SU-DHL-6 (cell line): ENCODE results near the gene CXCL12.

Experiments used
- H2AFZ ChIP-seq: fragments of 200-600 bp; sonication (generic); 2 replicates; pipeline ENCODE4 v1.6.1; 2014; ENCODE audit warnings: low read depth, mild to moderate bottlenecking, moderate library complexity, mixed read lengths, antibody characterized with exemption, low read length; ENCODE audit not compliant: severe bottlenecking
- H3F3A ChIP-seq: fragments of 200-600 bp; shearing (Covaris generic); 2 replicates; pipeline ENCODE4 v1.6.0; 2016; ENCODE audit warnings: antibody characterized with exemption, mild to moderate bottlenecking; ENCODE audit not compliant: insufficient read depth
- H3K27ac ChIP-seq: fragments of 200-600 bp; sonication (generic); 2 replicates; pipeline ENCODE4 v1.5.1; 2016; ENCODE audit warnings: low read depth, mild to moderate bottlenecking, low read length, moderate library complexity, mixed read lengths
- H3K27me3 ChIP-seq: fragments of 200-600 bp; sonication (generic), shearing (Covaris generic); 2 replicates; pipeline ENCODE4 v1.6.0; 2014; ENCODE audit warnings: mild to moderate bottlenecking, low read length
- H3K36me3 ChIP-seq: fragments of 200-600 bp; sonication (generic); 2 replicates; pipeline ENCODE4 v1.6.1; 2014; ENCODE audit warnings: mild to moderate bottlenecking, low read length, mixed read lengths
- H3K4me2 ChIP-seq: fragments of 300-600, 200-600 bp; shearing (Covaris generic), sonication (generic); 2 replicates; pipeline ENCODE4 v1.6.0; 2014; ENCODE audit warnings: low read length, low read depth, mild to moderate bottlenecking; ENCODE audit not compliant: poor library complexity, severe bottlenecking
- H3K4me3 ChIP-seq: fragments of 200-600 bp; sonication (generic); 2 replicates; pipeline ENCODE4 v1.5.1; 2014; ENCODE audit warnings: antibody characterized with exemption, low read length, mild to moderate bottlenecking, mixed read lengths; ENCODE audit not compliant: insufficient read depth, poor library complexity, severe bottlenecking
- H3K79me2 ChIP-seq: fragments of 200-600 bp; sonication (generic); 2 replicates; pipeline ENCODE4 v1.6.1; 2014; ENCODE audit warnings: mild to moderate bottlenecking, low read length, moderate library complexity; ENCODE audit not compliant: insufficient read depth
- H3K9ac ChIP-seq: fragments of 200-600 bp; sonication (generic); 2 replicates; pipeline ENCODE4 v1.7.0; 2014; ENCODE audit warnings: mild to moderate bottlenecking, low read length
- H3K9me2 ChIP-seq: fragments of 200-600 bp; sonication (generic); replicated peaks from 2 replicates; pipeline ENCODE4 v1.6.1; 2014; ENCODE audit warnings: low read length; ENCODE audit not compliant: insufficient read depth
- H3K9me3 ChIP-seq: fragments of 200-600 bp; sonication (generic); 2 replicates; pipeline ENCODE4 v1.6.1; 2014; ENCODE audit warnings: low read length, mixed read lengths; ENCODE audit not compliant: insufficient read depth
- H4K20me1 ChIP-seq: fragments of 200-600 bp; sonication (generic); 2 replicates; pipeline ENCODE4 v1.6.1; 2014; ENCODE audit warnings: low read depth, mild to moderate bottlenecking, antibody characterized with exemption, low read length, moderate library complexity, mixed read lengths
- CTCF ChIP-seq: fragments of 200-600 bp; sonication (generic); IDR thresholded peaks from one replicate; pipeline ENCODE4 v1.5.1; 2017; ENCODE audit warnings: antibody characterized with exemption, mild to moderate bottlenecking, low read length, moderate library complexity; ENCODE audit not compliant: insufficient read depth, poor library complexity, severe bottlenecking
- EZH2phosphoT487 ChIP-seq: fragments of 200-600 bp; sonication (generic), shearing (Covaris generic); conservative IDR thresholded peaks from 2 replicates; pipeline ENCODE4 v1.6.1; 2018; ENCODE audit warnings: mild to moderate bottlenecking, antibody characterized with exemption, low read length, moderate library complexity, mixed read lengths

Gene CXCL12

DNA sequence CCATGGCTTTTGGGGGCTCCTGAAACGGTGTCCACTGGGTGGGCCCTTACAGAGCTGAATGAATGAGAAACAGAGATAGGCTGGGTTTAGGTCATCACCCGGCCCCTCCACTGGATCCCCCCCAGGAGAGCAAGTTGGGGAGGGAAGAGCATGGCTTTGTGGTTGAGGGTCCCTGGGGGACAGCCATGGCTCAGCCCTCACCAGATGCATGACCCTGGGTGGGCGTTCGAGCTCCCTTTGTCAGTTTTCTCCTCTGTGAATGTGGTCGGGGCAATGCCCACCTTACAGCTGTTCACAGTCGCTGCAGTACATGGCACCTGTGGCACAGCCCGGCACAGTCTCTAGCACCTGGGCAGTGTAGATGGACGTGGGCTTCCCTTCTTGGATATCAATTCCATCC is 40.6 kb upstream of the CXCL12 start:
- Histone ChIP-seq H3K9me2 (no peaks in the 10 kb centered on the region), H2AFZ (no peak overlapping the region), H3K9ac (no peak overlapping the region), H3K4me2 (no peak overlapping the region), H3K27ac (no peak overlapping the region), H3F3A (no peaks in the 10 kb centered on the region), H3K79me2 (no peaks in the 10 kb centered on the region), H3K27me3 (no peaks in the 10 kb centered on the region), H3K4me3 (no peak overlapping the region), H4K20me1 (no peaks in the 10 kb centered on the region), H3K36me3 (no peaks in the 10 kb centered on the region), H3K9me3 (no peaks in the 10 kb centered on the region)
- TF ChIP-seq EZH2phosphoT487 (no peak), CTCF (no peak)

DNA sequence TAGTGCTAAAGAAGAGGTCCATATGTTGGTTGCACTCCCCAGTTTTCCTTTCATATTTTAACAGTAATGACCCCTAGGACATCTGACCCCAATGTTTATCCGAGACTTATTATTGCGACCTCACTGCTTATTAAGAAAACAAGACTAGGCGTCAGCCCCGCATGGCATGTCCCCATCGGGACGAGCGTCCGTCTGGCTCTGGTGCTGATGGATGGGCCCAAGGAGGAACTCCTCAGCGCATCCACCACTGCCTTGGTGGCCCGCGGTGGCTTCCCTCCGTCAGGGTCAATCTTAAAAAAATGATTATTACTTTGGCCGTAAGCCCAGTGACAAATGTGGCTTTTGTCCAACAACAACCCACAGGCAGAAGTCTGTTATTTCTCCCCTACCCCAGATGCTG is 40.1 kb upstream of the CXCL12 start:
- H3K27ac ChIP-seq: no peak overlapping the region
- no peak overlapping the region for H3K4me3 ChIP-seq
- no peaks in the 10 kb centered on the region for H4K20me1 ChIP-seq
- H3K4me2 ChIP-seq: no peak overlapping the region
- no peaks in the 10 kb centered on the region for H3K79me2 ChIP-seq
- no peaks in the 10 kb centered on the region for H3F3A ChIP-seq
- no peak overlapping the region for H2AFZ ChIP-seq
- no peaks in the 10 kb centered on the region for H3K27me3 ChIP-seq
- H3K36me3 ChIP-seq: no peaks in the 10 kb centered on the region
- no peaks in the 10 kb centered on the region for H3K9me2 ChIP-seq
- H3K9ac ChIP-seq: no peak overlapping the region
- H3K9me3 ChIP-seq: no peaks in the 10 kb centered on the region
- no peak for TF ChIP-seq EZH2phosphoT487
- no peak for TF ChIP-seq CTCF

DNA sequence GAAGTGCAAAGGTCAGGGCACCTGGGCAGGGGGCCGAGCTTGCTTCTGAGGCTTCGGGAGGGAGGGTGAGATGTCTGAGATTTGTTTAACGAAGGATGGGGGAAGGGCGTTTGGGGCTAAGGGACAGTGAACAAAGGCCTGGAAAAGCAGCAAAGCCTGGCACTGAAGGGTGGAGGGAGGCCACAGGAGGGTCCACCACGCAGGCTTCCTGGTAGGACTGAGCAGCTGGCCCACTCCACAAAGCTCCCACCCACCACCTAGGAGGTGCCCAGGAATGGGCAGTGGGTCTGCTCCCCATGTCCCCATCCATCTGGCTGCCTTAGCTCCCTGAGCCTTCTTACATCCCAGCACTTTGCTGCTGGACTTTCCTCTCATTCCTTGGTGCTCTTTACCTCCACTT is 39.4 kb upstream of the CXCL12 start:
- Histone ChIP-seq H3K79me2 (no peaks in the 10 kb centered on the region), H4K20me1 (no peaks in the 10 kb centered on the region), H3K36me3 (no peaks in the 10 kb centered on the region), H3K9ac (no peak overlapping the region), H2AFZ (no peak overlapping the region), H3K4me2 (no peak overlapping the region), H3K4me3 (no peak overlapping the region), H3K9me2 (no peaks in the 10 kb centered on the region), H3K27ac (no peak overlapping the region), H3K27me3 (no peaks in the 10 kb centered on the region), H3F3A (no peaks in the 10 kb centered on the region), H3K9me3 (no peaks in the 10 kb centered on the region)
- TF ChIP-seq EZH2phosphoT487 (no peak), CTCF (no peak)
